HG02938 (cell line): ENCODE data around the gene PTGR2.
"Not testable (repeated sequence)": the region's sequence is repeated elsewhere in the genome, so short reads cannot be mapped to it uniquely, and the experiment has no call there.

ENCODE experiments used
- ATAC-seq: cut with Tn5 transposase; IDR thresholded peaks from one replicate; pipeline ENCODE4 v1.9.1; 2021; ENCODE audit warnings: mild to moderate bottlenecking, moderate library complexity; ENCODE audit not compliant: unreplicated experiment

The PTGR2 gene

DNA sequence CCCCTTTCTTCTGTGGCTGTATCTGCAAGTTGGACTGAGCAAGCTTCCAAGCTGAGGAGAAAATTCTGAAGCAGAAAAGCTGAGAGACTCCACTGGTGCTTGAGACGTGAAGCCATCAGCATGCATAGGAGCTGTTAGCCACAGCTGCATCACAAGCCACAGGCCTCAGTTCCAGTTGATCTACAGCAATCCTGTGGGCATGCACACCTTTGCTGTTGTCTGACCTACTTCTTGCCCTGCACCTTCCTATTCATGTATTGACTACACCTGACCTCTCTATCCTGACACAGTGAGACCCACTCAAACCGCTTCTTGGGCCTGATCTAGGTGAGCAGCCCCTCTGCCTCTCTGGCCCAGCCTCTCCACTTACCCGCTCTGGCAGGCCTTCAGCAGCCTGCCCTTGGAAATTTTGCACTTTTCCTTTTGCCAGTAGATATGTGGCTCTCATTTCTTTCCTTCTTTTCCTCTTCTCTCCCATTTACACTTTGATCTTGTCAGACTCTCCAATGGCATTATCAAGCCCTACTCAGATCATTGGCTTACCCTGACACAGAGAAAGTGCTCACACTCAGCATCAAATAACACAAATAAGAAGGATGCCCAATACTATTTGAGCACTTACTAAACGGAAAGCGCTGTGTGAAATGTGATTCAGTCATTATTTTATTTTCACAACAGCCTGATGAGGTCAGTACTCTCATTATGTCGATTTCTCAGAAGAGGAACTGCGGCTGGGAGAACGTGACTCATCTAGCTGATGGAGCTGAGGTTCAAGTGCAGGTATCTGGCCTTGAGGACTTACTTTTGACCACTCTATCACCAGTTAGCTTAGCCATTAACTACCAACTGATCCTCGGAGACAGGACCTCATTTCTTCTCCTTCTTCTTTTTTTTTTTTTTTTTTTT, 21.9 kb upstream of the PTGR2 start:
- peak; percentile 71 for ATAC-seq

DNA sequence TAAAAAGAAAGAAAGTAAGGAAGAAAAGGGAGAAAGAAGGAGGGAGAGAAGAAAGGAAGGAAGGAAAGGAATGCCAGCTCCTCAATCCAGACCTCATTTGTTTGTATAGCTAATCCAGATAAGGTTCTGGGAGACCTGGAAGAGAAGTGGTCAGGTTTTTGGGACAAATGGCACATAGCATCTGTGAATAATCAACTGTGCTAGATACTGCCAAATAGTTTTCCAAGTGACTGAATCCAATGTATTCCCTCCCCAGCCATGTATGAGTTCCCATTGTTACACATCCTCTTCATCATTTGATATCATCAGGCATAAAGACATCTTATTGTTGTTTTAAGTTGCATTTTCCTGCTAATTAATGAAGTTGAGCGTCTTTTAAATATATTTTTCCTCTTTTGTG, 18.6 kb upstream of the PTGR2 start:
- ATAC-seq, result no peak

DNA sequence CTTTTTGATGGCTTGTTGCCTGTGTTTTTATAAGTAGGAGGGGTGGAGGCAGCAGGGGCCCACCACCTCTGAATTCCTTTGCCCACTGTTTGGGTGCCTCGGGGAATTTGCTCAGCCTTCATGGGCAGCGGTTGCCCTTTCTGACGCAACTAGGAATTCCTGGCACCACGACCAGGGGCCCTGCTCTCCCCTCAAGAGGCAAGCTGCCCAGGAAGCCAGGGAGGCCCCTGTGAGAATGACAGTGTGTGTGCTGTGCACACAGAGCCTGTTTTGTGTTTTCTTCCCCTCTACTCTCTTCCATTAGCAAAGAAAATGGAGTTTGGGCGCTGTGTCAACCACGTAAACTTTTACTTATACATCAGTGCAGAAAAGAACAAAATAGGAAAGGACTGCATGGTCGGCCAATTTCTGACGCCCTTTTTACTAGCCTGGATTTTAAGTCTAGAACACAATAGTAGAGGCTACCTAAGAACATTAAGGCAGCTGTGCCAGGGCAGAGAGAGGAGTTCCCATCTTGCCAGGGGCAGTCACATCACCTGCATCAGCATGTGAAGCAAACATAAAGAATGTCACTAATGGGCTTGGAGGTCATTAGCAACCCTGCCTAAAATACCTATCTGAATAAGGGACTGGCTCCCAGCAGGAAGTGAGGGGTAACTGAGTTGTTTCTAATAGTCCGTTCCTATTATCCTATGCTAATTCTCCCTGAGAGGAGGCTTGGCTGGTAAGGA, 17.9 kb upstream of the PTGR2 start:
- ATAC-seq, result no peak

- ATAC-seq, result no peak
Measured at GRCh38 chr14:73834261-73834625, 17.4 kb upstream of the PTGR2 start.

DNA sequence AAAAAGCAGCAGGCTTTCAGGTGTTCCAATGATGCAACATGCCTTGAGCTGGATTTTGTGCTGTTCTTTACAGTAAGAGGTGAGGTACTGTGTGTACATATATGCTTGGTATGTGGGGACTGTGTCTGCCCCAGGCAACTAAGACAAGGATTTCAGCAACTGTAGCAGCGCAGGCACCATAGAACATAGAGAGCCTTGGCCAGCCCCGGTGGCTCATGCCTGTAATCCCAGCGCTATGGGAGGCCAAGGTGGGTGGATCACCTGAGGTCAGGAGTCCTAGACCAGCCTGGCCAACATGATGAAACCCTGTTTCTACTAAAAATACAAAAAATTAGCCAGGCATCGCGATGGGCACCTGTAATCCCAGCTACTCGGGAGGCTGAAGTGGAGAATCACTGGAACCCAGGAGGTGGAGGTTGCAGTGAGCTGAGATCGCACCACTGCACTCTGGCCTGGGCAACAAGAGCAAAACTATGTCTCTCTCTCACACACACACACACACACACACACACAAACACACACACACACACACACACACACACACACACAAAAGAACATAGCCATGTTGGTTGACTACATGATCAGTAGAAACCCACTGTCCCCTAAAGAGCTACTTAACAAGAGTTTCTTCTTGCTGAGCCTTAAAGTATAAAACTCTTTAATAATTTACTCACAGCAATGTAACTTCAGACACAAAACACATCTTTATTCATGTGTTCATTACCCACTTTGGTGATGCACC, 13.2 kb upstream of the PTGR2 start:
- not testable (repeated sequence) for ATAC-seq

DNA sequence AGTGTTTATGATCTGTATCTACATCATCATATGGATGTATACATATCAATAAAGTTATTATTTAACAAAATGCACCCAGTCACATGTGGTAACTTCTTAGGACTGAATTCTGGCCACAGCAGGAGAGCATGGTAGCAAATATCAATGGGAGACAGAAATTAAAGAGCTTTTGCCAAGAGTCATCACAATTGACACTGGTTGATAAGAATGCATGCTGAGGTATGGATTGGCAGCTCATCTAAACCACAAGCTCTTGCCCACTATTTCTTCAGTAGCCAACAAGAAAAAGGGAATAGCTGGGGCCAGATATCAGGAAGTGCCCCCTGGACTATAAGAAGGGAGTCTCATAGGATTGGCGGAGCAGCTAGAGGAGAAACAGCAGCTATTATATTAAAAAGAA, 9.4 kb upstream of the PTGR2 start:
- no peak for ATAC-seq

GRCh38 chr14:73842851-73843250, 8.8 kb upstream of the PTGR2 start:
- ATAC-seq, result no peak

DNA sequence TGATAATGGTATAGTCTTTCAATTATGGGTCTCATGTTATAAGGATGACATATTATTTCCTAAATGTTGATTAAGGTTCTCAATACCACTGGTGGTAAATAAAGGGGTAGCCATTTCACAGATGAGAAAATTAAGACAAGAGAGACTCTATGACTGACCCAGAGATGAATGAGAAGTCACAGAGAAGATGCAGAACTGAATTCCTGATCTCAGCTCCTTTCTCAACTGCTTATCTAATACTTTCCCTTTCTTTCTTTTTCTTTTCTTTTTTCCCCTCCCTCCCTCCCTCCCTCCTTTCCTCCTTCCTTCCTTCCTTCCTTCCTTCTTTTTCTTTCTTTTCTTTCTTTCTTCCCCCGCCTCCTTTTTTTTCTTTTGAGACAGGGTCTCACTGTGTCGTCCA, 8.3 kb upstream of the PTGR2 start:
- ATAC-seq, result no peak

DNA sequence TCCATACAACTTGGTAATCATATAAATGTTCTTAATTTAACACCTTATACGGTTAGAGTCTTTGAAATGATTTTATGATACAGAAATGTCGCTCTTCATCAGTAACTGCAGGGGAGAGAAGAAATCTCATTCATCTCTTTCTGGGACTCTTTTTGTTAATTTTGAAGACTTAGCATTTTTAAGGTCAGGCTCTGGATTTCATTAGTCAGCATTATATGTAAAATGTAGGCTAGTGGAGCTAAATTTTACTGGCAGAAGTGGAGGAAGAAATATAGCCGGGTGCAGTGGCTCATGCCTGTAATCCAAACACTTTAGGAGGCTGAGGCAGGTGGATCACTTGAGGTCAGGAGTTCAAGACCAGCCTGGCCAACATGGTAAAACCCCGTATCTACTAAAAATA, 4.7 kb upstream of the PTGR2 start:
- no peak for ATAC-seq

GRCh38 chr14:73851000-73851399, 631 bp upstream of the PTGR2 start:
- no peak for ATAC-seq

GRCh38 chr14:73859145-73859544, 7.5 kb downstream of the PTGR2 start:
- no peak for ATAC-seq

DNA sequence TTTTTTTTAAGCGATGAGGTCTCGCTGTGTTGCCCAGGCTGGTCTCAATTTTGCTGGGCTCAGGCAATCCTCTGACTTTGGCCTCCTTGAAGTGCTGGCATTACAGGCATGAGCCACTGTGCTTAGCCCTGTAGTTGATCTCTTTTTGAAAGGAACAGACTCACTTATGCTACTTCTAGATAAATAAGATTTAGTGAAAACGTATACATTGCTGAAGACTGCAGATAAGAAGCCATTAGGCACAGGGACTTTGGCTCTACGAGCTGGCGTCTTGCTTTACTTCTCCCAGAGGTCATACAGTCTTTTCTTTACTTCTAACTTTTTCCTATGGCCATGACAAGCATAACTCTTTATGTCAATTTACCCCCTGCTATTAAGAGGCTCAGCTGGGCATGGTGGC, 9.4 kb downstream of the PTGR2 start:
- no peak for ATAC-seq

GRCh38 chr14:73862480-73862879, 10.8 kb downstream of the PTGR2 start:
- ATAC-seq, result no peak

DNA sequence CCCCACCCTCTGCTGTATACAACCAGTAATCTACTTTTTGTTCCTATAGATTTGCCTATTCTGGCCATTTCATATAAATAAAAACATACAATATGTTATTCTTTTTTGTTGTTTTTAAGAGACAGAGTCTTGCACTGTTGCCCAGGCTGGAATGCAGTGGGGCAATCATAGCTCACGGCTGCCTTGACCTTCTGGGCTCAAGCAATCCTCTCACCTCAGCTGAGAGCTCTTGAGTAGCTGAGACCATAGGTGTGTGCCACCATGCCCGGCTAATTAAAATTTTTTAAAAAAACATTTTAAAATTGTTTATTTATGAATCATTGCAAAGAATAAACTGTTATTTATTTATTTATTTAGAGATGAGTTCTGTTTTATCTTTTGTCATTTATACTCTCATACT, 11.6 kb downstream of the PTGR2 start:
- ATAC-seq, result no peak

- no peak for ATAC-seq
Measured at GRCh38 chr14:73865534-73866113, 14.0 kb downstream of the PTGR2 start.

DNA sequence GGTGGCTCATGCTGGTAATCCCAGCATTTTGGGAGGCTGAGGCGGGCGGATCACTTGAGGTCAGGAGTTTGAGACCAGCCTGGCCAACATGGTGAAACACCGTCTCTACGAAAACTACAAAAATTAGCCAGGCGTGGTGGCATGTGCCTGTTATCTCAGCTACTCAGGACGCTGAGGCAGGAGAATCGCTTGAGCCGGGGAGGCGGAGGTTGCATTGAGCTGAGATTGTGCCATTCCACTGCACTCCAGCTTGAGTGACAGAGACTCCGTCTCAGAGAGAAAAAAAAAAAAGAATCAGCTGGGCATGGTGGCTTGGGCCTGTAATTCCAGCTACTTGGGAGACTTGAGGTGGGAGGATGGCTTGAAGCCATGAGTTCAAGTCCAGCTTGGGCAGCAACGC, 18.1 kb downstream of the PTGR2 start:
- ATAC-seq, result not testable (repeated sequence)

DNA sequence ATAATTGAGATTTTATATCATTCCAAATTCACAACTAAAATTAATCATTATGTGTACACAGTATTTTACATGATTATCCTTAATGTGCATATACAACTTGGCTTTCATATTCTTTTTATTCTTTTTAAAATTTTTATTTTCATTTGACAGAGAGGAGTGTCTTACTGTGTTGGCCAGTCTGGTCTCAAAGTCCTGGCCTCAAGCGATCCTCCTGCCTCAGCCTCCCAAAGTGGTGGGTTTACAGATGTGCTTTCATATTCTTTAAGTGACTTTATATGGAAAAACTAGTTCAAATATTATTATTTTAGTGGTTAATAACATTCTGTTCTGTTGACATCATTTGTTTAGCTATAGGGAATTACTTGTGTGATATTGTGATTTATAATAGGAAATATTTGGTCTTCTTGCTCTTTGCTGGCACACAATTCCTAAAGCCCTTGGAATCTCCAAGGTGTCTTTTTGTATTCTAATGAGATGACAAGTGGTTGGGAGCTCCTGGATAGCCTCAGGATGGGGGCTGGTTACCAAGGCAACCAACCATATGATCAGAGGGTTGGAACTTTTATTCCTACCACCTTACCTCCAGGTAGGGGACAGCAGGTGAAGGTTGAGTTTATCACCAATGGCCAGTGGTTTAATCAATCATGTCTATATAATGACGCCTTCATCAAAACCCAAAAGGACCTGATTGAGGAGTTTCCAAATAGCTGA, 19.0 kb downstream of the PTGR2 start:
- ATAC-seq, result no peak

GRCh38 chr14:73873660-73874059, 22.0 kb downstream of the PTGR2 start:
- no peak for ATAC-seq

- no peak for ATAC-seq
Measured at GRCh38 chr14:73877790-73878189, 26.2 kb downstream of the PTGR2 start.

DNA sequence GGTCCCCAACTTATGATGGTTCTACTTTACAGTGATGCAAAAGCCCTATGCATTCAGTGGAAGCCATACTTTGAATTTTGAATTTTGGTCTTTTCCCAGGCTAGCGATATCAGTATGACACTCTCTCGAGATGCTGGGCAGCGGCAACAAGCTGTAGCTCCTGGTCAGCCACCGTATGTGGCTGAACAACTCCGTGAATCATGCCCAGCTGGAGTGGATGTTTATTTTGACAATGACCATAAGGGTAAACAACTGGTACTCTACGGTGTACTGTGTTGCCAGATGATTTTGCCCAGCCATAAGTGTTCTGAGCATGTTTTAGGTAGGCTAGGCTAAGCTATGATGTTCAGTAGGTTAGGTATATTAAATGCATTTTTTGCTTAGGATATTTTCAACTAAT, 26.8 kb downstream of the PTGR2 start:
- no peak for ATAC-seq

GRCh38 chr14:73879027-73879426, 27.4 kb downstream of the PTGR2 start:
- no peak for ATAC-seq
